IPS DF 4.7 (cell line): ENCODE data around the gene CSNK1E.

Experiments used
- DNase-seq: peaks from one replicate; pipeline ENCODE4 v3.0.0-alpha.2; 2013; ENCODE audit warnings: low spot score; ENCODE audit errors: extremely low read depth

CSNK1E gene

DNA sequence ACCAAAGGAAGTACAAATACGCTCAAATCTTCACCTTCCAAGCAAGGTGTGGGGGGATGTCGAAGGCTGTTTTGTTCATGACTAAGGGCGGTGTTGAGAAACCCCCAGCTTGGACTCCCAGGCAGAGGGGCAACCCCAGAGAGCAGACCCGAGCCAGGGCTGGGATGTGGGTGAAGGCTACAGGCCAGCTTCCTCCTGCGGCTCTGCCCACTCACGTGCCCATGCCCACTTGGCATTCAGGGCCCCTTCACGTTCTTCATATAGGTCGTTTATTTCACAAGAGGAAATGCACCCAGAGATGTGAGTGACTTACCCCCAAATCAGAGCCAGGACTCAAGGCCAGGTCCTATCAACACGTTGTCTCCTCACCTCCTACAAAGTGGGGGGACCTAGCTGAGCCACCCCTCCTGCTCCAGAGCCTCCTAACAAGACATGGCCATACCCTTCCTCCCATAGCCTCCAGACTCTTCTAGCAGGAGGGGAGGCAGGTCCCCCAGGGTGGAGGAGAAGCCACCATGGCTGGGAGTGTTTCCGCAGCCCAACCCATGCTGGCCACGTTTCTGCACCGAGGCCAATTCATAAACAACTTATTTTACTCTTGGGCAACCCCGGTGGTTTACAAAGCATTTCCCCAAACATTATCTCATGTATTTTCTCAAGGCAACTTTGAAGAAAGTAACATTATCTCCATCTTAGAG is 66.4 kb downstream of the CSNK1E start:
- DNase-seq, result no peak

DNA sequence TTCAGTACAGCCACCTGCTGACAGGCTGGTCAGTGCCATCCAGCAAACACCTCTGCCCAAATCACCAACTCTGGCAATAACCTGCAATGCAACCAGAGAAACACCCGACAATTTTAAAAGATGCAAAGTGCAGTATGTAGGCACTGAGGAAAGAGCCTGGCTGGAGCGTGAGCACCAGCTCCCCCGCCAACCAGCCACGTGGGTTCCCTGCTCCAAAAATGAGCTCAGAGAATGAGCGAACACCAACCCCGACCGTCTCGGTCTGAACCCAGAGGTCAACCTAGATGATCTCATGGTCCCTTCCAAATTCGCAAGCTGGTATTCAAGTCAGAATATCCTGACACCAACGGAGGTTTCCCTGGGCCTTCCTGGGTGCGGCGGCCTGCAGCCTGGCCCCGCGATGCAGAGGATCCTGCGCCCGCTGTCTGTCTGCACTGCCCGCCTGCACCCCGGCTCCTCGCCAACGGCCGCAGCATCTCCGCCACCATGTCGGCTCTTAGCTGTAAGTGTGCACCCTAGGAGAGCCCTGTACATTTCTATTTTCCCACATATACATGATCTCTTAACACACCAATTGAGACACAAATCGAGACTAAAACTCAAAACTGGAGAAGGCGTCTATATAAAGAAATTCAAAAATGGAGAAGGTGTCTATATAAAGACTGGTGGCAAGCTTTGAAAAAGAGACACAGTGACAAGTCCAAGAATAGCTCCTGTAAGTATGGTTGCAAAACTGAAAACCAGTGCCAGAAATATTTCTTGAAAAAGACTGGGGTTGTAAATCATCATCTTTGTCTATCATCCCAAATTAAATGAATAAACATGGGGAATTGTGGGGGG is 67.2 kb downstream of the CSNK1E start:
- DNase-seq, result no peak

GRCh38 chr22:38249301-38249700 is 67.9 kb downstream of the CSNK1E start:
- DNase-seq, result no peak

- DNase-seq, result no peak
Observed at GRCh38 chr22:38248280-38248679, 69.0 kb downstream of the CSNK1E start.

DNA sequence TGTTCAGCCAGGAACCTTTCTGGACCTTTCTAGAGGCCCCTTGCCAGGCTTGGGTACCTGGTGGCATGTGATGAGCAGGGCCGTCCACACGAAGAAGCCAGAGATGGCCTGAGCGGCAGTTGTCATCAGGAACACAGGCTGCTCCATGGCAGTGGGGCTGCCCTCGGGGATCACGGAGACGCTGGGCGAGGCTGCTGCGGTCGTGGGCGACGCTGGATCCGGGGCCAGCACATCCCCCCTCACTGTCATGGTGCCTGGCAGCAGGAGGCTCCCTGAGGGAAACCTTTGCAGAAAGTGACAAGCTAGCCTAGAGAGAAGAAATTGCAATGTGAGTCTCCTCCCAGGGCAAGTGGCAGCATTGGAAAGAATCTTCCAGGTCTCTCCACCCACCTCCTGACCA is 69.5 kb downstream of the CSNK1E start:
- no peak for DNase-seq

DNA sequence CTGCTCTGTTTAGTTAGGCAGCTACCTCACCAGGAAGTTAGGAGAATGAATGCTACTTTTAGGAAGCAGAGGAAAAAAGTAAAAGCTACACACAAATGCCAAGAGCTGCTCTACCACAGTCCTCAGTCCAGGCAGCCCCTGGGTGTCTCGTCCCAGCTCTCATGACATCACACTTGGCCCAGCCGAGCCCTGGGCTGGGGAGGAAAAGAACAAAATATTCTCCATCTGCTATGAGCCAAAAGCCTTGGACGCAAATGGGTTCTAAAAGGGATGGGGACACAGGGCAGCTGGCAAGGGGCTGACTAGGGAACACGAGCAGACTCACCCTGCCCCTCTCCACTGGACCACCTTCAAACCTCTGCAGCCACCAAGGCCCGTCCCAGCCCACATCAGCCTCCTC is 70.5 kb downstream of the CSNK1E start:
- DNase-seq, result no peak

DNA sequence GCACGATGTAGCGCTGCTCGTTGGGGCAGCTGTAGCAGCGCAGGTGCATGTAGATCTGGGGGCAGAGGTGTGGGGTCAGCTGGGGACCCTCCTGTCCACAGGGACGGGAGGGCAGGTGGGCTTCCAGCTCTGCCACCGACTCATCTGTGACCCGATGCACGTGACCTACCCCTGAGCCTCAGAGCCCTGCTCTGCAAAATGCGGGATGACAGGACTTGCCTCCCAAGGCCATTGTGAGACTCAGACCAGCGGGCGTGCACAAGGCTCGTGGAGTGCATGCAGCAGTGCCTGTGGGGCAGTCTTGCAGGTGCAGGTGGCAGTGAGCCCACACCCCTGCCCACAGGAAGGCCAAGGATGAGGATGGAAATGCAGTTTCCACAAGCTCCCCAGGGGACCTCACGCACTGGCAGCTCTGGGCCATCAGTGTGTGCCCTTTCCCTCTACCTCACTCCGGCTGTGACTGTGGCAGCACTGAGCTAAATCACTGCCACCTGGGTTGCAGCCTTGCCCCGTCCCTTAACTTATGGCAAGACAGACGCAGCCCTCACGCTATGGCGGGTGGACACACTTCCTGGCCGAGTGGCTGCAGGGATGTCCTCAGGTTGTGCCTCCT is 71.1 kb downstream of the CSNK1E start:
- no peak for DNase-seq

- no peak for DNase-seq
Observed at GRCh38 chr22:38244106-38244505, 73.1 kb downstream of the CSNK1E start.

DNA sequence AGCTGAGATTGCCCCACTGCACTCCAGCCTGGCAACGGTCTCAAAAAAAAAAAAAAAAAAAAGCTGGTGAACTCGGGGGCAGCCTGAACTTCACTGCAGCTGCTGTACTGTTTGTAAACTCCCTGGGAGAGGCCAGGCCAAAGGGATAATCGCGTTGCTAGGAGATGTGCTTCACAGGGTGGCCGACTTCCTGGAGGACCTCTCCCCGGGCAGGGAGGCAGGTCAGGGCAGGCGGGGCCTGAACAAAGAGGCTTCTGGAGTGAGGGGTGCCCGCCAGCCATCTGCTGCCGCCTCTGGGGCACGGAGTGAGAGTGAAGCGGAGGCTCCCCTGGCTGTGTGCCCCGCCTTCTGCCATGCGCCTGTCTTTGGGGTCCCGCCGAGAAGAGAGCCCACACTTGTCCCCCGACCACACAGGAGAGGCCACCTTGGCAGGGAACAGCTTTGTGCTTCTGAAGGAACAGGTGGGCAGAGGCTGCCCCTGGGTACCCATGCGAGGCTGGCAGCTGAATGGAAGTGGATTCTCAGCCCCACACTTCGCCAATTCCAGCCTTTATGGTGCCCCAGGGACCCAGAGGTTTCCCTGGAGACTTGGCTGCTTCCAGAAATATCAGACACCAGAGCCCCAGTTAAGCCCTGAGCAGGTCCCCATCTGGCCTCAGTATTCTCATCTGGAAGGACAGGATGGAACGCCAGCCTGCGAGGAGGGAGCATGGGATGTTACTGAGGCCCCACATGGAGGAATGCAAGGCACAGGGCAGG is 74.0 kb downstream of the CSNK1E start:
- no peak for DNase-seq

- DNase-seq, result peak; percentile 69
Observed at GRCh38 chr22:38240734-38241252, 76.4 kb downstream of the CSNK1E start.
